NCI-H2196 (cell line): ENCODE data around the gene CD200R1.

Source experiments
- DNase-seq: peaks from one replicate; lab custom pipeline; 2025; ENCODE audit not compliant: unreplicated experiment; lab: John Stamatoyannopoulos, UW

CD200R1 gene

DNA sequence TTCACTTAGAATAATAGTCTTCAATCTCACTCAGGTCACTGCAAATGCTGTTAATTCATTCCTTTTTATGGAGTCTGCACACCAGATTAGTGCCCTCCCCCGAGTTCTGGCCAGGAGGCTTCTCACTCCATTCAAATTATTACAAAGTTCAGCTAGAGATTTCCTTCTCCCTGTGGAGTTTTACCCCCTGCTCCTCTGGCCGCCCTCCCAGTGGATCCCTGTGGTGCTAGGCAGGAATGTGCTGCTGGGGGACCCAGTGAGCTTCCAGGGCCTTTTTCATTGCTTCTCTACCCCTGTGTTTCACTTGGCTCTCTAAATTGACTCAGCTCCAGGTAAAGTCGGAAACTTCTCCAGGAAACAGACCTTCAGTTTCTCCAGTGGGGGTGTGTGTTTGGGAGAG is 85.5 kb downstream of the CD200R1 start:
- DNase-seq = no peak

DNA sequence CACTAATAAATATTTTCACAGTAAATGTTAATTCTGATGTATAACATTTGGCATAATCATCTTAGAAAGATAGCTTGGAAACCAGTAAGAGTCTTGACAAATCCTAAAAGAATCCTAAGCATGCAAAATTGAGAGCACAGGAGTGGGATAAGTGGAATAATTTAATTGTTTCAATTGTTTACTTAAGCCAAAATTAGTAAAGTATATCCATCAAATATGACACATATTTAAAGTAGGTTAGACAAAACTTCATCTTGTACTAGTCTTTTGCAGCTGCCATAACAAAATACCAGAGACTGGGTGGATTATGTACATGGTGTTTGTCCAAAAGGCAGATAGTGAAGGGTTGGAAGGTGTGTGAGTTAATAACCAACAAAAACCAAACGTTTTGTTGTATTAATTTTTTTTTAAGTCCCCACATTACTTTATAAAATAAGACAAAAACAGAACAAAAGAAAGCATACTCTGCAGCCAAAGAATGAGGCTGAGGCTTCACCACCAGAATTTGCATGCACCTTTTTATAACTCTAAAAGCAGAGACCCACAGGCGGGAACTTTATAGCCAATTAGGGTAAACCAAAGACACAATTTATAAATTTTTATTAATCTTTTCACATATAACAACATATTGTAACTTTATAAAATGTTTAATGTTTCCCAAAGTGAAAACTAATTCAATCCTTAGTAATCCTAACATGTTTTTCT is 86.4 kb downstream of the CD200R1 start:
- DNase-seq = no peak

DNA sequence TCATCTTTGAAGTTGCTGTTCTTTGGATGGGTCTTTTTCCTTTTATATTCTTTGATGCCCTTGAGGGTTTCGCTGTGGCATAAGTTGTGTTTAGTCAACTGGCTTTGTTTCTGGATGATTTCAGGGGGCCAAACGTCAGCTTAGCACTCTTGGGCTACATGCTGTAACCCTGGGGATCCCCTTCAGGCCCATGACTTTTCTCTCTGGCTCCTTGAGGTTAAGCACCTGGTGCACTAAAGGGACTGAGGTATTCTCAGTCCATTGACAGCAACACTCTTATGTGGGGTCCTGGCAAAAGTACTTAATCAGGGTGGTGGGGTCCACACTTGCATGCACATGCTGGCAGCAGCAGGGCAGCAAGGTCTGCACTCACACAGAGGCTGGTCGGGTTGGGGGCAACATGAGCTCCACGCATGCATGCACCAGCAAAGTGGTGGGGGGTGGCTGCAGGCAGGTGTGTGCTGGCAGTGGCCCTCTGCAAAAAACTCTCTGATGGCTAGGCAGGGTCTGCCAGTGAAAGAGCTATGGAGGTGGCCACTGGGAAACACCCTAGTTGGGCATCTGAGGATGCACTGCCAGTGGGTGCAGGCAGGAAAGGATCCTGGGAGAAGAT is 90.1 kb downstream of the CD200R1 start:
- no peak for DNase-seq

GRCh38 chr3:112881891-112882290 is 93.0 kb downstream of the CD200R1 start:
- no peak for DNase-seq

DNA sequence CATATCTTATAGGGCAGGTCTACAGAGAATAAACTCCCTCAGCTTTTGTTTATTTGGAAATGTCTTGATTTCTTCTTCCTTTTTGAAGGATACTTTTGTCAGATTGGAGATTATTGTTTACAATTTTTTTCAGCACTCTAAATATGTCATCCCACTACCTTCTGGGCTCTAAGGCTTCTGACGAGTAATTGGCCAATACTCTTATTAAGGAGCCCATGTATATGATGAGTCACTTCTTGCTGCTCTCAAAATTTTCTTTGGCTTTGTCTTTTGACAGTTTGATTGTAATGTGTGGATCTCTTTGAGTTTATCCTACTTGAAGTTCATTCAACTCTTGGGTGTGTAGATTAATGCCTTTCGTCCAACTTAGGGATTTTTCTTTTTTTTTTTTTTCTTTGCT is 99.3 kb downstream of the CD200R1 start:
- DNase-seq = no peak

- DNase-seq = no peak
These were observed 100.2 kb downstream of the CD200R1 start for GRCh38 chr3:112874725-112875124.

DNA sequence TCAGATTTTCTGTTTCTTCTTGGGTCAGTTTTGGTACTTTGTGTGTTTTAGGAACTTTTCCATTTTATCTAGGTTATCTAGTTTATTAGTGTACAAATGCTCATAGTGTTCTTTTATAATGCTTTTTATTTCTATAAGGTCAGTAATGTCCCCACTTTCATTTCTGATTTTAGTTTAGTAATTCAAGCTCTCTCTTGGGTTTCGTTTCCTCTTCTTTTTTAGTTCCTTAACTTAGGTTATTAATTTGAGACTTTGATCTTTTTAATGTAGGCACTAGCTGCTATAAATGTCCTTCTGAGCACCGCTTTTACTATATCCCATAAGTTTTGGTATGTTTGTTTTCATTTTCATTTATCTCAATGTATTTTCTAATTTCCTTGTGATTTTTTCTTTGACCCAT is 101.3 kb downstream of the CD200R1 start:
- DNase-seq = no peak

- DNase-seq = no peak
These were observed 103.2 kb downstream of the CD200R1 start for GRCh38 chr3:112871735-112872134.
